AG09319 (cell line): Measurements from ENCODE around the gene SP3.

Experiments used
- DNase-seq: peaks from one replicate; pipeline ENCODE4 v3.0.0-alpha.2; 2010; ENCODE audit warnings: low read depth; ENCODE audit errors: extremely low read depth
- TF ChIP-seq, protein P1 (sequence below): IDR thresholded peaks from 2 replicates; pipeline ENCODE4 v1.5.1; 2011; ENCODE audit warnings: low read depth, mild to moderate bottlenecking, inconsistent platforms, low read length, moderate library complexity

SP3 gene

DNA sequence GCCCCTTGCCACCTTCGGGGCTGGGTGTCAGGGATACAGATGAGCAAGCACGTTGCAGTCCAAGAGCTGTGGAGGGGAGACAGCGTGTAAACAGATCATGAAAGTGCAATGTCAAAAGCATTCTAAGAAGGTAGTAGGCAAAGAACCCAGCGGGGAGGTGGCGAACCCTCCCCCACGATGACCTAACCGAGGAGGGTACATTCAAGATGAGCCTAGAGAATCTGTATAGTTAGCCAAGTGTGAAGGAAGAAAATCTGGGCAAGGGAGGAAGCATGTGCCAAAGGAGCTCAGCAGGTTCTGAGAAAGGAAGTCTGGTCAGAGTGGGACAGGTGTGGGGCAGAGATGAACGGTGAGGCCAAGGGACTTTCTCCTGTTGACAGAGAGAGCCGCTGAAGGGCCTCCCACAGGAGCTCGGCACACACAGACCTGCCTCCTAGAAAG lies 106.9 kb downstream of the SP3 start:
- TF ChIP-seq, protein P1, sequence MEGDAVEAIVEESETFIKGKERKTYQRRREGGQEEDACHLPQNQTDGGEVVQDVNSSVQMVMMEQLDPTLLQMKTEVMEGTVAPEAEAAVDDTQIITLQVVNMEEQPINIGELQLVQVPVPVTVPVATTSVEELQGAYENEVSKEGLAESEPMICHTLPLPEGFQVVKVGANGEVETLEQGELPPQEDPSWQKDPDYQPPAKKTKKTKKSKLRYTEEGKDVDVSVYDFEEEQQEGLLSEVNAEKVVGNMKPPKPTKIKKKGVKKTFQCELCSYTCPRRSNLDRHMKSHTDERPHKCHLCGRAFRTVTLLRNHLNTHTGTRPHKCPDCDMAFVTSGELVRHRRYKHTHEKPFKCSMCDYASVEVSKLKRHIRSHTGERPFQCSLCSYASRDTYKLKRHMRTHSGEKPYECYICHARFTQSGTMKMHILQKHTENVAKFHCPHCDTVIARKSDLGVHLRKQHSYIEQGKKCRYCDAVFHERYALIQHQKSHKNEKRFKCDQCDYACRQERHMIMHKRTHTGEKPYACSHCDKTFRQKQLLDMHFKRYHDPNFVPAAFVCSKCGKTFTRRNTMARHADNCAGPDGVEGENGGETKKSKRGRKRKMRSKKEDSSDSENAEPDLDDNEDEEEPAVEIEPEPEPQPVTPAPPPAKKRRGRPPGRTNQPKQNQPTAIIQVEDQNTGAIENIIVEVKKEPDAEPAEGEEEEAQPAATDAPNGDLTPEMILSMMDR: no peak
- DNase-seq: no peak
